ENCODE measurements around the gene TEC.

TEC gene

DNA sequence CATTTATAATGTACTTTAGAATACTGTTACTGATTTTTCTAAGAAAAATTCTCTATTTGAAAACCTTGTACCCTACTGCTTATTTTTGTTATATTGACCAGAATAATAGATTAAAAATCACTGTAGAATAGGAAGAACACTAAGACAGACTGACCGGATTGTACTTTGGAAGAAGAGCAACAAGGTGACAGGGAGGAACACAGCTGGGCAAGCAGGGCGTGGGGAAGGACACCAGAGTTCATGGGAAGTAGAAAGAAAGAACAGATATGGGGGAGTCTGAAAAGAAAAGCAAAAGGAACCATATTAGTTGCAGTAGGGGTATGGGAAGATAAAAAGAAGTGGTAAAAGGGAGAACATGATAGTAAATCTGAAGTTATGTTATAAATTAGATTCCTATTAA is 174.2 kb downstream of the TEC start:
- TF ChIP-seq CTCF (conservative IDR thresholded peaks at IDR 0.05): no peak
- H3K27ac ChIP-seq: no peak overlapping the region

GRCh38 chr4:48093991-48094416 is 175.6 kb downstream of the TEC start:
- H3K27ac ChIP-seq: no peak overlapping the region
- TF ChIP-seq CTCF (conservative IDR thresholded peaks at IDR 0.05): no peak

- H3K27ac ChIP-seq: no peak overlapping the region
- no peak for TF ChIP-seq CTCF (conservative IDR thresholded peaks at IDR 0.05)
These were observed 179.0 kb downstream of the TEC start for GRCh38 chr4:48090621-48091020.

- no peak for TF ChIP-seq CTCF (conservative IDR thresholded peaks at IDR 0.05)
- no peak overlapping the region for H3K27ac ChIP-seq
These were observed 183.6 kb downstream of the TEC start for GRCh38 chr4:48085821-48086589.
